GM10266 (cell line): ENCODE results near the gene MBD5.

Source experiments
- DNase-seq: peaks from one replicate; pipeline ENCODE4 v3.0.0; 2012; ENCODE audit errors: extremely low spot score
- TF ChIP-seq, protein P1 (sequence below): IDR thresholded peaks from 2 replicates; pipeline ENCODE4 v1.5.1; 2012; ENCODE audit warnings: mild to moderate bottlenecking, low read depth; ENCODE audit not compliant: control insufficient read depth, insufficient read depth; ENCODE audit errors: missing control alignments

MBD5 gene

DNA sequence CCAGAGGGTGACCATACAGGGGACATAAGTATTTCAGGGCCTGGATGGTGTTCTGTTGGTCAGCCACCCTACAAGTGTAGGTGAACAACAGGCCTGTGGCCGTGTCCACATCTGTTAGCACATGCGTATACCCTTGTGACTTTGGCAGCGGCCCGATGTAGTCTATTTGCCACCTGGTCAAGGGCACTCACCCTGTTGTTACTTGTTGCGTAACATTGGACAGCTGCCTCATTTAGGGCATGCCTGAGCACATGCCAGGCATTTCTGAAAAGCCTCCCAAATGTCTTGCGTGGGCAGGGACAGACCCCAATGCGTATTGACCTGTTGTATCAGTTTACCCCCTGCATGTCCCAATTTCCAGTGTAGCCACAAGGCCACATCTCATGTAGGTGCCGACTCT lies 235.0 kb downstream of the MBD5 start:
- DNase-seq = no peak
- TF ChIP-seq, protein P1, sequence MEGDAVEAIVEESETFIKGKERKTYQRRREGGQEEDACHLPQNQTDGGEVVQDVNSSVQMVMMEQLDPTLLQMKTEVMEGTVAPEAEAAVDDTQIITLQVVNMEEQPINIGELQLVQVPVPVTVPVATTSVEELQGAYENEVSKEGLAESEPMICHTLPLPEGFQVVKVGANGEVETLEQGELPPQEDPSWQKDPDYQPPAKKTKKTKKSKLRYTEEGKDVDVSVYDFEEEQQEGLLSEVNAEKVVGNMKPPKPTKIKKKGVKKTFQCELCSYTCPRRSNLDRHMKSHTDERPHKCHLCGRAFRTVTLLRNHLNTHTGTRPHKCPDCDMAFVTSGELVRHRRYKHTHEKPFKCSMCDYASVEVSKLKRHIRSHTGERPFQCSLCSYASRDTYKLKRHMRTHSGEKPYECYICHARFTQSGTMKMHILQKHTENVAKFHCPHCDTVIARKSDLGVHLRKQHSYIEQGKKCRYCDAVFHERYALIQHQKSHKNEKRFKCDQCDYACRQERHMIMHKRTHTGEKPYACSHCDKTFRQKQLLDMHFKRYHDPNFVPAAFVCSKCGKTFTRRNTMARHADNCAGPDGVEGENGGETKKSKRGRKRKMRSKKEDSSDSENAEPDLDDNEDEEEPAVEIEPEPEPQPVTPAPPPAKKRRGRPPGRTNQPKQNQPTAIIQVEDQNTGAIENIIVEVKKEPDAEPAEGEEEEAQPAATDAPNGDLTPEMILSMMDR = no peak

DNA sequence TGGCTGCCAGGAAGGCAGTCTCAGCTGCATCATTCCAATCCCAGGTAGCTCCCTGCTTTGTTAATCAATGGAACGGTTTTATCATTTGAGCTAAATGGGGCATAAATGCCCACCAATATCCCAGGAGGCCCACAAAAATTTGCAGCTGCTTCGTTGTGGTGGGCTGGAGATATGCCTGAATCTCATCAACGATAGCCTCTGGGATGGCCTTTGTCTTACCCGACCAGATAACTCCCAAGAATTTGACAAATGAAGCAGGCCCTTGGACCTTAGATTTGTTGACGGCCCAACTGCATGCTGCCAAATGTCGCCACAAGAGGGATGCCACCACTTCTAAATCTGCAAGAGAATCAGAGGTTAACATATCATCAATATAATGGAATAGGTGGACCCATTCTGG lies 236.4 kb downstream of the MBD5 start:
- no peak for DNase-seq
- TF ChIP-seq, protein P1 = no peak

DNA sequence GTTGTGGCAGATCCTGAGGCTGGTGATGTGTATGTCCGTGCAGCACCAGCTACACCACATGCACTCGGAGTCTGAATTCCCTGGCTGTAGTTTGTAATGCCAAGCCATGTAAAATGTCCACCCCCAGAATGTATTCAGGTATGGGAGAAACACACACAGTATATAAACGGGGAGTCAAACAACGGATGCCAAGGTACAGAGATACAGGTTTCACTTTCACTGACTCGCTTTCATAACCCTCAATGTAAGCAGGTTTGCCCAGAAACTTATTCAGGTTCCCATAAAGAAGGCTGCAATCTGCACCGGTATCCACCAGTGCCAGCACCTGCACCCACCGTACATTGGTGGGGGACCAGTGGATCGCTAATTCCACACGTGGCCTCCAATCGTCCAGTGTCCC lies 237.2 kb downstream of the MBD5 start:
- no peak for DNase-seq
- TF ChIP-seq, protein P1 = no peak

DNA sequence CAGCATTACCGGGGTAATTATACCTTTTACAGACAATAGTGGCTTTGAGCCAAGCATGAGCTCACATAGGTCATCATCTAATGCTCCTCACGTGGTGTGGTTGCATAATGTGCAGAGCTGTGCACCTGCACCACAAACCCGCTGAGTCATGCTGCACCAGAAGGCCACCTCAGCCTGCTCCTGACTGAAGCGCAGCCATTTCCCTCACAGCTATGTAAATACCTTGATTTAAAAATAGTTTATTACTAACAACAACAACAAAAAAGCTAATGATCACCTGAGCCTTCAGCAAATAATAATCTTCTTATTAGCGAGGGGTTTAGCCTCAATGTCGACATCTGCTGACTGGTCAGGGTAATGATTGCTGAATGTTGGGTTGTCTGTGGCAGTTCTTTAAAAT lies 238.8 kb downstream of the MBD5 start:
- no peak for DNase-seq
- TF ChIP-seq, protein P1 = no peak

DNA sequence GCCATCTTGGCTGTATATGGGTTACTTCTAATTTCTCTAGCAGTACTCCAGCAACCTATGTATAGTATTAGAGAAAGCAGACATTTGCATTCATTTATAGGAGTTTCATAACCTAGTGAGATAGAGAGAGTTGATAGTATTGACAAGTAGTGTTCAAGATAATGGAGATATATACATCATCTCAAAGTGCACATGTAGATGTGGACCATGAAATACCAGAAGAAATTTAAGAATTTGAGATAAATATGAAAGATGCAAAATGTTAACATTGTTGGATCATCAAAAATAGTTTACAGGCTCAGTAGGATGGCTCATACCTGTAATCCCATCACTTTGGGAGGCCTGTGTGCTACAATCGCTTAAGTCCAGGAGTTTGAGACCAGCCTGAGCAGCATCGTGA lies 243.0 kb downstream of the MBD5 start:
- no peak for DNase-seq
- TF ChIP-seq, protein P1 = no peak

DNA sequence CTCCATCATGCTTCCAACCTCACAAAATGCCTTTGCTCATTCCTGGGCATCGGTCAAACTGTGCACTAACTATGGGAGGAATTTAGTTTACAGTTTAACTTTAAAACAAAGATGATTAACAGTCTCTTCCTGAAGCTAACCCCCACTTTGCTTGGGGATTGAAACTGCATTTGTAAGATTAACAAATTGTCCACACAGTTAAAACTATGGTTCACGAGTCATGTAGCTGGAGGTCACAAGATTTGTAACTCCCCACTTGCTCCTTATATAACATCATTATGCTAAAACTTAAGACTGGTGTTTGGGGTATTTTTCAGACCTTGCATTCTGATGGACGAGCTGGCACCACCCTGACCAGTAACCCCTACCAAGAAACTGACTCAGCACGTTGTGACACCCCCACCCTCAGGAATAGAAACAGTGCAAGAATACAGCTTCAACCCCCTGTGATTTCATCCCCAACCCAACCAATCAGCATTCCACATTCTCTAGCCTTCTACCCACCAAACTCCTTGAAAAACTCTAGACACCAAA lies 252.3 kb downstream of the MBD5 start:
- TF ChIP-seq, protein P1 = no peak
- no peak for DNase-seq

DNA sequence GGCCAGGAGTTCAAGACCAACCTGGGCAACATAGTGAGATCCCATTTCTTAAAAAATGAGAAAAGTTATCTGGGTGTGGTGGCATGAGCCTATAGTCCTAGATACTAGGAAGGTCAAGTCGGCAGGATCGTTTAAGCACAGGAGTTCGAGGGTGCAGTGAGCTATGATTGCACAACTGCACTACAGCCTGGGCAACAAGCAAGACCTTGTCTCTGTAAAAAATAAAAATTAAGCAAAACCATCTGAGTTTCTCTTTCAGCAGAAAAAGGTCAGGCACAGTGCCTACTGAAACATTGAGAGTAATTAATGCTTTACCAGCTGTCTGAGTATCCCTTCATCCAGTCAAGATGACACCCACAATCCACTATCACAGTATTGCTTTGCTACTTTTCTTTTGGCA lies 258.3 kb downstream of the MBD5 start:
- TF ChIP-seq, protein P1 = no peak
- DNase-seq = no peak
